Fibroblast of lung (primary cell): ENCODE results near the gene ARFIP1.

Experiments used
- CTCF ChIP-seq, 2 donors: IDR thresholded peaks in 1 of 2; conservative IDR thresholded peaks in 1 of 2; 1 replicate in 1 of 2; 2 replicates in 1 of 2; pipeline ENCODE4 v1.5.1; 2011 to 2012; ENCODE audit warnings: low read length in 2 of 2, control low read depth in 1 of 2, inconsistent platforms in 1 of 2, low read depth in 1 of 2, mild to moderate bottlenecking in 1 of 2
- EZH2 ChIP-seq: IDR thresholded peaks from 2 replicates; pipeline ENCODE4 v1.5.1; 2012; ENCODE audit warnings: low read length, control low read depth, mild to moderate bottlenecking; ENCODE audit errors: missing control alignments

GRCh38 chr4:152901205-152901604, 121.5 kb downstream of the ARFIP1 start:
- TF ChIP-seq CTCF (conservative IDR thresholded peaks at IDR 0.05 in 1 of 2, IDR thresholded peaks at IDR 0.05 in 1 of 2; ENCODE audit: low read depth in 1 of 2, low read length in 2 of 2) (no peak), EZH2 (no peak)
